HepG2 (cell line): ENCODE results near the gene TRMT1L.

Experiments
- AKNA ChIP-seq: sonication (generic); formaldehyde crosslinking; IDR thresholded peaks from 2 replicates; pipeline ENCODE4 v1.4.0; 2020; ENCODE audit warnings: missing genetic modification reagents, borderline replicate concordance
- CREB1 ChIP-seq, 2 experiments: fragments of 450-650 bp in 1 of 2; IDR thresholded peaks; 2 replicates each; pipeline ENCODE4 v1.6.1; 2016 to 2017; ENCODE audit warnings: control low read depth in 1 of 2, mild to moderate bottlenecking in 1 of 2, missing compliant biosample characterization in 1 of 2, missing genetic modification characterization in 1 of 2
- HDAC6 ChIP-seq: fragments of 200-600 bp; sonication (generic); IDR thresholded peaks from 2 replicates; pipeline ENCODE4 v1.7.0; 2017; ENCODE audit warnings: mild to moderate bottlenecking, antibody characterized with exemption, low read length, low read depth
- JUND ChIP-seq: sonication (generic); formaldehyde crosslinking; IDR thresholded peaks from 2 replicates; pipeline ENCODE4 v1.8.0; 2022; ENCODE audit warnings: mild to moderate bottlenecking, missing genetic modification reagents
- MXI1 ChIP-seq: IDR thresholded peaks from 3 replicates; pipeline ENCODE4 v1.6.1; 2012; ENCODE audit warnings: low read depth, low read length, inconsistent platforms, borderline replicate concordance
- MYC ChIP-seq: sonication (generic); formaldehyde crosslinking; IDR thresholded peaks from 2 replicates; pipeline ENCODE4 v1.9.0; 2021; ENCODE audit warnings: missing genetic modification reagents, borderline replicate concordance
- NFRKB ChIP-seq: fragments of 450-650 bp; IDR thresholded peaks from 2 replicates; pipeline ENCODE4 v1.6.1; 2017
- PRDM10 ChIP-seq: sonication (generic); formaldehyde crosslinking; IDR thresholded peaks from 2 replicates; pipeline ENCODE4 v1.4.0; 2020; ENCODE audit warnings: low read depth, missing genetic modification reagents
- REPIN1 ChIP-seq: sonication (generic); formaldehyde crosslinking; IDR thresholded peaks from 2 replicates; pipeline ENCODE4 v1.8.0; 2022; ENCODE audit warnings: missing genetic modification reagents, low read depth, mild to moderate bottlenecking, borderline replicate concordance
- RNF2 ChIP-seq: fragments of 450-650 bp; conservative IDR thresholded peaks from 2 replicates; pipeline ENCODE4 v1.6.1; 2016; ENCODE audit warnings: low read depth
- ZZZ3 ChIP-seq: sonication (generic); formaldehyde crosslinking; IDR thresholded peaks from 2 replicates; pipeline ENCODE4 v1.4.0; 2020; ENCODE audit warnings: missing genetic modification reagents, mild to moderate bottlenecking, borderline replicate concordance
- TF ChIP-seq, protein P1 (sequence below): sonication (generic); formaldehyde crosslinking; IDR thresholded peaks from 2 replicates; pipeline ENCODE4 v1.5.0; 2020; ENCODE audit warnings: mild to moderate bottlenecking, missing genetic modification reagents, moderate library complexity

DNA sequence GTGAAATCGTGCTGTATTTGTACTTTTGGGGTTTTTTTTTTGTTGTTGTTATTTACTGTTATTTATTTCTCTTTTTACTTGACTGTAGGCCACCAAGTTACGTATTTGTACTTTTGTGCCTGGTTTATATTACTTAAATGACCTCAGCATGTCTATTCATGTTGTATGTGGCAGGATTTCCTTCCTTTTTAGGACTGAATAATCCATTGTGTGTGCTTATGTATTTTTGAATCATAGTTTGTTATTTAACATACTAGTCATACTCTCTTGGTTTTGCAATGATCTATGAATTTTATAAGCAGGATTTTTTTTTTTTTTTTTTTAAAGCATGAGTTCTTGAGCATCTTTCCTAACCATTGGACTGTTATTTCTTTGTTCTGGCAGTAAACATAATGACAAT is 60.2 kb downstream of the TRMT1L start:
- TF ChIP-seq REPIN1 (CRISPR knock-in tag) = no peak
- no peak for TF ChIP-seq RNF2
- no peak for TF ChIP-seq AKNA
- no peak for TF ChIP-seq HDAC6
- no peak for TF ChIP-seq ZZZ3 (CRISPR knock-in tag)
- no peak for TF ChIP-seq MYC
- TF ChIP-seq JUND (CRISPR knock-in tag) = no peak
- TF ChIP-seq PRDM10 = no peak
- TF ChIP-seq, protein P1, sequence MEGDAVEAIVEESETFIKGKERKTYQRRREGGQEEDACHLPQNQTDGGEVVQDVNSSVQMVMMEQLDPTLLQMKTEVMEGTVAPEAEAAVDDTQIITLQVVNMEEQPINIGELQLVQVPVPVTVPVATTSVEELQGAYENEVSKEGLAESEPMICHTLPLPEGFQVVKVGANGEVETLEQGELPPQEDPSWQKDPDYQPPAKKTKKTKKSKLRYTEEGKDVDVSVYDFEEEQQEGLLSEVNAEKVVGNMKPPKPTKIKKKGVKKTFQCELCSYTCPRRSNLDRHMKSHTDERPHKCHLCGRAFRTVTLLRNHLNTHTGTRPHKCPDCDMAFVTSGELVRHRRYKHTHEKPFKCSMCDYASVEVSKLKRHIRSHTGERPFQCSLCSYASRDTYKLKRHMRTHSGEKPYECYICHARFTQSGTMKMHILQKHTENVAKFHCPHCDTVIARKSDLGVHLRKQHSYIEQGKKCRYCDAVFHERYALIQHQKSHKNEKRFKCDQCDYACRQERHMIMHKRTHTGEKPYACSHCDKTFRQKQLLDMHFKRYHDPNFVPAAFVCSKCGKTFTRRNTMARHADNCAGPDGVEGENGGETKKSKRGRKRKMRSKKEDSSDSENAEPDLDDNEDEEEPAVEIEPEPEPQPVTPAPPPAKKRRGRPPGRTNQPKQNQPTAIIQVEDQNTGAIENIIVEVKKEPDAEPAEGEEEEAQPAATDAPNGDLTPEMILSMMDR (CRISPR knock-in tag) = no peak
- TF ChIP-seq MXI1 = no peak
- no peak for TF ChIP-seq NFRKB
- TF ChIP-seq CREB1 (IDR thresholded peaks at IDR 0.05) = no peak
- no peak for TF ChIP-seq CREB1 (CRISPR knock-in tag; IDR thresholded peaks at IDR 0.05)
